Measurements from ENCODE around the gene DTNBP1. TPM values are rescaled to one million over a fixed set of nuclear protein-coding genes. Genes with fewer than 3 reads are reported as not detected.

Gene DTNBP1
- total and polyA plus RNA-seq, 2 of the 8 experiments (the other 6 are each of a cell fraction or from before 2014, with no cell fraction given), result 13.5 to 22.1 TPM

GRCh38 chr6:15654250-15654649 lies 8.6 kb downstream of the DTNBP1 start:
- ChIA-PET CTCF (ENCODE audit: partially characterized antibody) (interaction anchor here (2.7 kb wide), 1 partner anchor 11 kb away, joined by 25 read pairs; no protein-coding TSS in a partner anchor), POLR2A (ENCODE audit: partially characterized antibody) (no interaction called here)
- Histone ChIP-seq H3K14ac (ENCODE audit: insufficient read length) (no peak overlapping the region), H3K27ac (ENCODE audit: low read depth, low read length) (no peak overlapping the region), H2AK5ac (ENCODE audit: low read depth, low read length) (no peak overlapping the region), H3K4me3 (ENCODE audit: extremely low read depth in 1 of 4, insufficient read depth in 2 of 4, low read depth in 3 of 4, low read length in 4 of 4) (no peak overlapping the region), H2BK20ac (ENCODE audit: low read length) (no peak overlapping the region), H3K79me1 (ENCODE audit: low read depth, low read length) (peaks cover 2% of the 10 kb centered on the region; the same call in 1 of the 2 replicates), H3K4me1 (replicated peaks in 1 of 4; ENCODE audit: control insufficient read depth in 3 of 4, insufficient read depth in 4 of 4, low read length in 3 of 4) (peaks cover 0 to 5% (median 2%) of the 10 kb centered on the region in 4 experiments; a peak in 3 of 7 replicates), H3K18ac (ENCODE audit: extremely low read depth, low read length) (no peak overlapping the region), H4K5ac (ENCODE audit: insufficient read length, low read depth, low read length) (no peak overlapping the region), H3K79me2 (ENCODE audit: control insufficient read depth in 1 of 2, insufficient read depth in 2 of 2, low read length in 2 of 2) (no peaks in the 10 kb centered on the region), H3K9ac (replicated peaks in 1 of 4; ENCODE audit: extremely low read depth in 1 of 4, low read depth in 3 of 4, low read length in 3 of 4) (no peak overlapping the region), H2AFZ (ENCODE audit: low read length) (no peak overlapping the region), H3K4me2 (ENCODE audit: insufficient read depth in 1 of 2, low read depth in 2 of 2, low read length in 2 of 2) (no peak overlapping the region), H2BK120ac (replicated peaks; ENCODE audit: low read depth, low read length) (no peak overlapping the region), H3K9me3 (ENCODE audit: insufficient read depth in 2 of 2, low read depth in 1 of 2, low read length in 1 of 2) (no peaks in the 10 kb centered on the region), H2BK15ac (ENCODE audit: low read length) (no peak overlapping the region), H3K36me3 (ENCODE audit: control insufficient read depth in 2 of 4, insufficient read depth in 4 of 4, low read length in 3 of 4) (no peaks in the 10 kb centered on the region), H3K56ac (replicated peaks; ENCODE audit: insufficient read length, low read depth, low read length) (no peak overlapping the region), H2BK5ac (ENCODE audit: low read depth, low read length) (no peak overlapping the region), H4K20me1 (replicated peaks in 1 of 2; ENCODE audit: control insufficient read depth in 1 of 2, insufficient read depth in 2 of 2, low read length in 2 of 2) (peaks cover 0 to 1% of the 10 kb centered on the region in 2 experiments), H4K91ac (replicated peaks; ENCODE audit: insufficient read length, low read length) (no peak overlapping the region), H3K23ac (ENCODE audit: insufficient read length) (no peak overlapping the region), H3K4ac (replicated peaks; ENCODE audit: insufficient read length, low read depth, low read length) (no peak overlapping the region), H2BK12ac (ENCODE audit: low read depth, low read length) (no peak overlapping the region), H3K23me2 (ENCODE audit: low read depth, low read length) (no peaks in the 10 kb centered on the region), H4K8ac (ENCODE audit: extremely low read depth, insufficient read depth, low read length) (no peak overlapping the region), H3K27me3 (replicated peaks in 1 of 4; ENCODE audit: control insufficient read depth in 3 of 4, extremely low read depth in 1 of 4, insufficient read depth in 3 of 4, low read length in 3 of 4) (no peaks in the 10 kb centered on the region)
- no peak for FAIRE-seq
- DNase-seq (ENCODE audit: low read depth in 1 of 2, low spot score in 2 of 2), result no peak
- WGBS, 2 experiments (ENCODE audit: extremely low coverage in 1 of 2, insufficient coverage in 1 of 2, insufficient read length in 1 of 2, insufficient replicate concordance in 2 of 2, low coverage in 1 of 2, low lambda C conversion rate in 2 of 2, missing lambda C conversion rate in 1 of 2), result 95% methylated on average over 4 of the region's 4 CpGs; no CpG with 5 or more reads in 1 of the 2 experiments
- no peak for TF ChIP-seq POLR2AphosphoS5 (IDR thresholded peaks at IDR 0.05; ENCODE audit: low read depth, low read length)
- no peak for TF ChIP-seq CBX8 (IDR thresholded peaks at IDR 0.05; ENCODE audit: borderline replicate concordance, low read depth, low read length)
- no peak for TF ChIP-seq BACH1 (IDR thresholded peaks at IDR 0.05; ENCODE audit: low read length)
- TF ChIP-seq SAP30 (IDR thresholded peaks at IDR 0.05; ENCODE audit: insufficient read depth, insufficient replicate concordance, low read length), result no peak
- TF ChIP-seq RNF2 (IDR thresholded peaks at IDR 0.05; ENCODE audit: borderline replicate concordance, low read depth, low read length, missing control alignments, poor library complexity, severe bottlenecking), result no peak
- TF ChIP-seq CHD2 (IDR thresholded peaks at IDR 0.05; ENCODE audit: low read length), result no peak
- no peak for TF ChIP-seq TAF7 (optimal IDR thresholded peaks at IDR 0.05; ENCODE audit: borderline replicate concordance, low read depth, low read length)
- TF ChIP-seq SIN3A (conservative IDR thresholded peaks at IDR 0.05 in 1 of 2, IDR thresholded peaks at IDR 0.05 in 1 of 2; ENCODE audit: low read depth in 1 of 2, low read length in 2 of 2), result no peak
- TF ChIP-seq FOSL1 (IDR thresholded peaks at IDR 0.05; ENCODE audit: insufficient read depth, low read depth, low read length), result no peak
- no peak for TF ChIP-seq KDM4A (IDR thresholded peaks at IDR 0.05; ENCODE audit: low read depth, low read length, severe bottlenecking)
- TF ChIP-seq GABPA (IDR thresholded peaks at IDR 0.05; ENCODE audit: borderline replicate concordance, insufficient read depth, low read length), result no peak
- no peak for TF ChIP-seq TAF1 (IDR thresholded peaks at IDR 0.05; ENCODE audit: low read depth, low read length)
- TF ChIP-seq EP300 (IDR thresholded peaks at IDR 0.05; ENCODE audit: borderline replicate concordance in 1 of 2, low read depth in 2 of 2, low read length in 2 of 2), result no peak
- TF ChIP-seq CHD1 (IDR thresholded peaks at IDR 0.05; ENCODE audit: low read depth, low read length), result no peak
